Kidney (tissue), 14 donors: Measurements from ENCODE around the gene NTRK3. TPM values are rescaled to one million over a fixed set of nuclear protein-coding genes. Genes with fewer than 3 reads are reported as not detected.

Source experiments
- DNase-seq, 5 donors: peaks; one replicate each; pipeline ENCODE4 v3.0.0-alpha.2; 2013 to 2020
- FAIRE-seq: peaks from 2 replicates; lab custom pipeline; 2012; peaks lifted over from hg19 to GRCh38; lab: Jason Lieb, UNC
- H3K27ac ChIP-seq, 2 donors: one replicate each; pipeline ENCODE4 v1.7.0; 2013; ENCODE audit warnings: low read depth in 2 of 2, low read length in 2 of 2, inconsistent platforms in 1 of 2
- H3K27me3 ChIP-seq: one replicate; pipeline ENCODE4 v1.7.1; 2013; ENCODE audit warnings: low read length, inconsistent platforms; ENCODE audit not compliant: control insufficient read depth, insufficient read depth
- H3K36me3 ChIP-seq, 3 donors: one replicate each; pipeline versions ENCODE4 v1.7.0 to v1.7.1; 2013; ENCODE audit warnings: low read length in 3 of 3, control low read depth in 1 of 3, inconsistent platforms in 1 of 3; ENCODE audit not compliant: insufficient read depth in 3 of 3, control insufficient read depth in 2 of 3
- H3K4me1 ChIP-seq, 3 donors: one replicate each; pipeline versions ENCODE4 v1.7.0 to v1.7.1; 2013; ENCODE audit warnings: low read length in 3 of 3, inconsistent platforms in 1 of 3, low read depth in 1 of 3; ENCODE audit not compliant: control insufficient read depth in 2 of 3, insufficient read depth in 2 of 3
- H3K4me3 ChIP-seq, 3 donors: one replicate each; pipeline versions ENCODE4 v1.7.0 to v1.8.1; 2013; ENCODE audit warnings: low read length in 3 of 3, control low read depth in 1 of 3, inconsistent platforms in 1 of 3
- H3K9ac ChIP-seq, 3 donors: one replicate each; pipeline versions ENCODE4 v1.7.0 to v1.7.1; 2013; ENCODE audit warnings: low read length in 3 of 3, control low read depth in 1 of 3, inconsistent platforms in 1 of 3
- H3K9me3 ChIP-seq, 3 donors: one replicate each; pipeline versions ENCODE4 v1.7.0 to v1.7.1; 2013; ENCODE audit warnings: low read length in 3 of 3, control low read depth in 1 of 3, inconsistent platforms in 1 of 3; ENCODE audit not compliant: control insufficient read depth in 2 of 3, insufficient read depth in 1 of 3
- intact Hi-C: fragments of 100-400 bp; cut with DNase I; formaldehyde crosslinking; loops from one replicate; pipeline ENCODE4 v1.11.1; 2022
- polyA plus RNA-seq: library from polyadenylated mRNA; stranded (reverse); fragments of 350-450 nt; fragmentation: Illumina TruSeq; extraction: RNeasy Lipid Tissue Mini Kit (QIAGEN cat#74804); gene quantifications from one replicate; pipeline ENCODE4 v1.2.3, GENCODE V29; 2014; ENCODE audit warnings: low read depth, low replicate concordance; ENCODE audit not compliant: insufficient read depth
- total RNA-seq: library from RNA; stranded (reverse); fragmentation: NEBNext Ultra II Directional; extraction: Animal tissue kit (Norgen Biotek cat#: 25700); gene quantifications from one replicate; pipeline ENCODE4 v1.2.1, GENCODE V29; 2021
- TF ChIP-seq, protein P1 (sequence below): IDR thresholded peaks from 3 replicates; pipeline ENCODE4 v1.5.1; 2012; ENCODE audit warnings: mild to moderate bottlenecking, moderate library complexity, borderline replicate concordance; ENCODE audit not compliant: insufficient read depth; ENCODE audit errors: extremely low read depth
- donor health status: control.
- donor health status: control.
- donor health status: control.
- donor health status: control.
- donor health status: control.
- donor health status: DM: yes; HTN: yes; CAD: no.
- donor health status: Normal renal cell carcinoma (clear cell type).

NTRK3 gene
- total and polyA plus RNA-seq, 2 donors from 2014 or later = 8.9 to 25.5 TPM

DNA sequence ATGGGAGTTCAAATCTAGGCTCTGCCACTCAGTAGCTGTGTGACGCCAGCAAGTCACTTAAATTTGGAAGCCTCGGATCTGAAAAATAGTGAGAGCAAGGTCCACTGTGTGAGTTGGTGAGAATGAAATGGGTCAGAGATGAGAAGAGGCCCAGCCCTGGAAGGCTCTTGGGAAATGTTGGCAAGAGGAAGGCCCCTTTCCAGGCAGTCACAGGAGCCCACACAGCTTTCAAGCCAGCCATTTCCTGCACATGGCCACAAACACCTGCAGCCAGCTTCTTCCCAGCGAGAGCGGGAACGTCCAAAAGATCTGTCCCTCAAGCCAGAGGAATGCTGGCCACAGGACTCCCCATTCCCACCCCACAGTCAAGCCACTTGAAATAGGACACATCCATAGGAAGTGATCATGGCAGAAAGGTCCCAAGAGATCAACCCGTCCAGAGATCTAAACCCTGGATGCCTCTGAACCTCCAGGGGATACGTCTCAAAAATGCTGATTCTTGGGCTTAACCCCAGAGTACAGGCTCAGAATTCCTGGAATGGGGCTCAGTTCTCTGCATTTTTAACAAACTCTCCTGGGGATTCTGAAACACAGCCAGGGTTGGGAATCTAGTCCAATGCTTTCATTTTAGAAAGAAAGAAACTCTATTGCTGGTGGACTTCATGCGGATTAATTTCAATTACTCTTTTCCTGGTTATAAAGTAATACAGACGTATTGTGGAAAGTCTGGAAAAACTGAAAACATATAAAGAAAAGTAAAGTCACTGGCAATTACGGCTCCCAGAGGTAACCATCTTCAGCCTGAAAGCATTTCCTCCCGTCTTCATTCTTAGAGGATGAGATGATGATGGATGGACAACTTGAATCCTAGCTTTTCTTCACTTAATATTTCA lies 35.9 kb downstream of the NTRK3 start:
- no peak overlapping the region for H3K9ac ChIP-seq
- no peaks in the 10 kb centered on the region for H3K9me3 ChIP-seq
- DNase-seq (no peak), FAIRE-seq (no peak)
- no peaks in the 10 kb centered on the region for H3K4me1 ChIP-seq
- no peak overlapping the region for H3K27ac ChIP-seq
- H3K27me3 ChIP-seq = no peaks in the 10 kb centered on the region
- H3K36me3 ChIP-seq = no peaks in the 10 kb centered on the region
- H3K4me3 ChIP-seq = no peak overlapping the region
- intact Hi-C loops = no loop called here
- TF ChIP-seq, protein P1, sequence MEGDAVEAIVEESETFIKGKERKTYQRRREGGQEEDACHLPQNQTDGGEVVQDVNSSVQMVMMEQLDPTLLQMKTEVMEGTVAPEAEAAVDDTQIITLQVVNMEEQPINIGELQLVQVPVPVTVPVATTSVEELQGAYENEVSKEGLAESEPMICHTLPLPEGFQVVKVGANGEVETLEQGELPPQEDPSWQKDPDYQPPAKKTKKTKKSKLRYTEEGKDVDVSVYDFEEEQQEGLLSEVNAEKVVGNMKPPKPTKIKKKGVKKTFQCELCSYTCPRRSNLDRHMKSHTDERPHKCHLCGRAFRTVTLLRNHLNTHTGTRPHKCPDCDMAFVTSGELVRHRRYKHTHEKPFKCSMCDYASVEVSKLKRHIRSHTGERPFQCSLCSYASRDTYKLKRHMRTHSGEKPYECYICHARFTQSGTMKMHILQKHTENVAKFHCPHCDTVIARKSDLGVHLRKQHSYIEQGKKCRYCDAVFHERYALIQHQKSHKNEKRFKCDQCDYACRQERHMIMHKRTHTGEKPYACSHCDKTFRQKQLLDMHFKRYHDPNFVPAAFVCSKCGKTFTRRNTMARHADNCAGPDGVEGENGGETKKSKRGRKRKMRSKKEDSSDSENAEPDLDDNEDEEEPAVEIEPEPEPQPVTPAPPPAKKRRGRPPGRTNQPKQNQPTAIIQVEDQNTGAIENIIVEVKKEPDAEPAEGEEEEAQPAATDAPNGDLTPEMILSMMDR = no peak

DNA sequence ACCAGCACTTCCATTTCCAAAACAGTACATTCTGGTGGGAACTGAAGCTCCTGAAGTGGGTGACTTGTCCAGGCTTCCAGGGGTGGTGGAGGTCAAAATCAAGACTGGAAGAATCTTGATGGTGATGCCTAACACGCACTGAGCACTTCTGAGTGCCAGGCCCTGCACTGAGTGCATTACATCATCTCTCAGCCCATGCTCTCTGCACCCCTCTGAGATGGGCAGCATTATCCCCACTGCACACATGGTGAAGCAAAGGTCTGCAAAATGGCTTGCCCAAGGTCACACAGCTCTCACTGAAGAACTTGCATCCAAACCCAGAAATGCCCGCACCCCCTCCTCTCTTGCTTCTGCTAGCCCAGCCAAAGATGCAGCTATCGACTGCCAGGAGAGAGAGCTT lies 36.9 kb downstream of the NTRK3 start:
- Histone ChIP-seq H3K4me1 (no peaks in the 10 kb centered on the region), H3K27ac (no peak overlapping the region), H3K9ac (no peak overlapping the region), H3K27me3 (no peaks in the 10 kb centered on the region), H3K4me3 (no peak overlapping the region), H3K9me3 (no peaks in the 10 kb centered on the region), H3K36me3 (no peaks in the 10 kb centered on the region)
- FAIRE-seq = no peak
- intact Hi-C loops = no loop called here
- TF ChIP-seq, protein P1 = no peak
- no peak for DNase-seq

DNA sequence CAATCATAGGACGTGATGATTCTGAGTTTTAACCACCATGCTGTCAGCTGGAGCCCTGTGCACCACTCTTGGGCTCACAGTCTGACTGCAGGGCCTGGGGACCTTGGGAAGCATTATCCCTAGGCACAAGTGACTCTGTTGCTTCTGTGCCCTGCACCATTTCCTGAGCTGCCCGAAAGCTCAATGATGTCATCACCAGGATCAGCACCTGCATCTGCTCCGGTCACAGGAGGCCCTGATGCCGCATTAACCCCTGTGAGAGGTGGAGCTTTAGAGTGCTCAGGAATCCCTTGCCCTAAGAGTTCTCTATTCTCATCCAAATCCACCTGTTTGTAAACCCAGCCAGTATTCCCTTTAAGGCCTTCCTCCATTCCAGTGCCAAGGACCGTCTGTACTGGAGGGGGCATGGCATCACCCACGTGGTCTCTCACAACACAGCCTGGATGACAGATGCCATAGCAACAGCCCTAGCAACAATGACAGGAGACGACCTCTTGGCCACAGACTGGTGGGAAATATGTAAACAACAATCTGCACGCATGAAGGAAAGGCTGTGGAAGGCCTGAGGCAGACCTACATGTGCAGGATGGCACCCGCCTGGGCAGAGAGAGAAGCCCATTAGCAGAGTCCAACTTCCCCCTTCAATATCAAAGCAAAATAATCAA lies 37.9 kb downstream of the NTRK3 start:
- intact Hi-C loops = no loop called here

More for the DNA sequence above, 37.9 kb downstream of the NTRK3 start:
- DNase-seq (no peak), FAIRE-seq (no peak)
- TF ChIP-seq, protein P1 = no peak
- Histone ChIP-seq H3K9ac (no peak overlapping the region), H3K27ac (no peak overlapping the region), H3K4me3 (no peak overlapping the region), H3K9me3 (no peaks in the 10 kb centered on the region), H3K36me3 (no peaks in the 10 kb centered on the region), H3K27me3 (no peaks in the 10 kb centered on the region), H3K4me1 (no peaks in the 10 kb centered on the region)
